ENCODE measurements around the gene PDZD7.
"Not testable (repeated sequence)": the region's sequence is repeated elsewhere in the genome, so short reads cannot be mapped to it uniquely, and the experiment has no call there.

The PDZD7 gene

GRCh38 chr10:101038484-101038883 is 7.6 kb upstream of the PDZD7 start:
- DNase-seq, result no peak

GRCh38 chr10:101036726-101037125 is 5.8 kb upstream of the PDZD7 start:
- no peak for DNase-seq

GRCh38 chr10:101035916-101036702 is 5.2 kb upstream of the PDZD7 start:
- no peak for DNase-seq

- no peak for DNase-seq
Measured at GRCh38 chr10:101035314-101035713, 4.4 kb upstream of the PDZD7 start.

GRCh38 chr10:101034404-101034803 is 3.5 kb upstream of the PDZD7 start:
- not testable (repeated sequence) for DNase-seq

GRCh38 chr10:101033276-101033675 is 2.3 kb upstream of the PDZD7 start:
- no peak for DNase-seq

- DNase-seq, result peak; percentile 68
Measured at GRCh38 chr10:101032637-101033224, 1.8 kb upstream of the PDZD7 start.

- DNase-seq, result no peak
Measured at GRCh38 chr10:101031796-101032636, 1.1 kb upstream of the PDZD7 start.

- no peak for DNase-seq
Measured at GRCh38 chr10:101030496-101031127, 317 bp downstream of the PDZD7 start.

GRCh38 chr10:101029520-101030295 is 1.2 kb downstream of the PDZD7 start:
- no peak for DNase-seq

- DNase-seq, result peak; percentile 11
Measured at GRCh38 chr10:101028446-101029337, 2.2 kb downstream of the PDZD7 start.

- no peak for DNase-seq
Measured at GRCh38 chr10:101027106-101027720, 3.7 kb downstream of the PDZD7 start.

GRCh38 chr10:101022967-101023705 is 7.8 kb downstream of the PDZD7 start:
- no peak for DNase-seq

- DNase-seq, result no peak
Measured at GRCh38 chr10:101021692-101022251, 9.2 kb downstream of the PDZD7 start.

GRCh38 chr10:101021239-101021638 is 9.7 kb downstream of the PDZD7 start:
- no peak for DNase-seq

GRCh38 chr10:101020427-101021075 is 10.4 kb downstream of the PDZD7 start:
- no peak for DNase-seq

- DNase-seq, result no peak
Measured at GRCh38 chr10:101019440-101019703, 11.6 kb downstream of the PDZD7 start.

- DNase-seq, result peak; percentile 68
Measured at GRCh38 chr10:101018600-101019439, 12.1 kb downstream of the PDZD7 start.
